ENCODE measurements around the gene DPYSL5. TPM values are rescaled to one million over a fixed set of nuclear protein-coding genes. Genes with fewer than 3 reads are reported as not detected.

DPYSL5 gene
- total RNA-seq, 1 donor from 2014 or later: not detected

GRCh38 chr2:26983746-26984145 lies 135.8 kb downstream of the DPYSL5 start:
- intact Hi-C loops (cut with DNase I): no loop called here
- DNase-seq (no peak), ATAC-seq (no peak)
- TF ChIP-seq CTCF (IDR thresholded peaks at IDR 0.05): no peak
- no peaks in the 10 kb centered on the region for H3K9me3 ChIP-seq
- H3K4me1 ChIP-seq: peaks cover 16% of the 10 kb centered on the region
- no peak overlapping the region for H3K27ac ChIP-seq
- H3K27me3 ChIP-seq: no peaks in the 10 kb centered on the region
- no peak overlapping the region for H3K4me3 ChIP-seq
- no peaks in the 10 kb centered on the region for H3K36me3 ChIP-seq

- TF ChIP-seq CTCF (IDR thresholded peaks at IDR 0.05): no peak
- Histone ChIP-seq H3K4me1 (peaks cover 16% of the 10 kb centered on the region), H3K27ac (no peak overlapping the region), H3K4me3 (no peak overlapping the region), H3K9me3 (no peaks in the 10 kb centered on the region), H3K27me3 (no peaks in the 10 kb centered on the region), H3K36me3 (no peaks in the 10 kb centered on the region)
- ATAC-seq (no peak), DNase-seq (no peak)
- intact Hi-C loops (cut with DNase I): no loop called here
These were observed 137.9 kb downstream of the DPYSL5 start for GRCh38 chr2:26985807-26986206.

- DNase-seq: no peak
- Histone ChIP-seq H3K9me3 (no peaks in the 10 kb centered on the region), H3K27ac (no peak overlapping the region), H3K4me1 (peaks cover 14% of the 10 kb centered on the region), H3K4me3 (no peak overlapping the region), H3K27me3 (no peaks in the 10 kb centered on the region), H3K36me3 (no peaks in the 10 kb centered on the region)
- intact Hi-C loops (cut with DNase I): no loop called here
- TF ChIP-seq CTCF (IDR thresholded peaks at IDR 0.05): no peak
- no peak for ATAC-seq
These were observed 138.6 kb downstream of the DPYSL5 start for GRCh38 chr2:26986576-26986975.

- Histone ChIP-seq H3K4me1 (no peaks in the 10 kb centered on the region), H3K27me3 (no peaks in the 10 kb centered on the region), H3K36me3 (no peaks in the 10 kb centered on the region), H3K4me3 (no peak overlapping the region), H3K27ac (no peak overlapping the region), H3K9me3 (no peaks in the 10 kb centered on the region)
- DNase-seq (no peak), ATAC-seq (no peak)
- intact Hi-C loops (cut with DNase I): no loop called here
- TF ChIP-seq CTCF (IDR thresholded peaks at IDR 0.05): no peak
These were observed 140.3 kb downstream of the DPYSL5 start for GRCh38 chr2:26988058-26988860.

GRCh38 chr2:26989156-26989555 lies 141.2 kb downstream of the DPYSL5 start:
- intact Hi-C loops (cut with DNase I): no loop called here
- DNase-seq (no peak), ATAC-seq (no peak)
- Histone ChIP-seq H3K4me1 (no peaks in the 10 kb centered on the region), H3K36me3 (no peaks in the 10 kb centered on the region), H3K27me3 (no peaks in the 10 kb centered on the region), H3K27ac (no peak overlapping the region), H3K4me3 (no peak overlapping the region), H3K9me3 (no peaks in the 10 kb centered on the region)
- no peak for TF ChIP-seq CTCF (IDR thresholded peaks at IDR 0.05)

All from upper lobe of right lung (tissue), 1 donor.